ENCODE measurements around the gene BNC2.

DNA sequence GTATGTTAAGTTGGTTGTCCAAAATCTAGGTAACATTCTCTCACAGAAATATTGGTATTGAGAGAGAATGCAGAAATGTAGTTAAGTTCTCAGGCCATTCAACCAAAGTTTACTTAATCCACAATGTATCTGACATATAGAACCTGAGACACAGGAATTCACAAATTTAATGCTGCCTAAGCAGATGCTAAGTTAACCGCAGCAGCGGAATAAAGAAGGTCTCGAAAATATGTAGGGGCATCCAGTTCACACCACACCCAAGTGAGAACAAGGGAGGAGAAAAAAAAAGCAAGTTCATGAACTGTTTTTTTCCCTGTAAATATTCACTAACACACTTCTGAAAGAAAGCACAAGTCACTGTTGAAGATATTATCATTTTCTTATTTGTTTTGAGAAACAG, 194.0 kb downstream of the BNC2 start:
- TF ChIP-seq, protein P1, sequence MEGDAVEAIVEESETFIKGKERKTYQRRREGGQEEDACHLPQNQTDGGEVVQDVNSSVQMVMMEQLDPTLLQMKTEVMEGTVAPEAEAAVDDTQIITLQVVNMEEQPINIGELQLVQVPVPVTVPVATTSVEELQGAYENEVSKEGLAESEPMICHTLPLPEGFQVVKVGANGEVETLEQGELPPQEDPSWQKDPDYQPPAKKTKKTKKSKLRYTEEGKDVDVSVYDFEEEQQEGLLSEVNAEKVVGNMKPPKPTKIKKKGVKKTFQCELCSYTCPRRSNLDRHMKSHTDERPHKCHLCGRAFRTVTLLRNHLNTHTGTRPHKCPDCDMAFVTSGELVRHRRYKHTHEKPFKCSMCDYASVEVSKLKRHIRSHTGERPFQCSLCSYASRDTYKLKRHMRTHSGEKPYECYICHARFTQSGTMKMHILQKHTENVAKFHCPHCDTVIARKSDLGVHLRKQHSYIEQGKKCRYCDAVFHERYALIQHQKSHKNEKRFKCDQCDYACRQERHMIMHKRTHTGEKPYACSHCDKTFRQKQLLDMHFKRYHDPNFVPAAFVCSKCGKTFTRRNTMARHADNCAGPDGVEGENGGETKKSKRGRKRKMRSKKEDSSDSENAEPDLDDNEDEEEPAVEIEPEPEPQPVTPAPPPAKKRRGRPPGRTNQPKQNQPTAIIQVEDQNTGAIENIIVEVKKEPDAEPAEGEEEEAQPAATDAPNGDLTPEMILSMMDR (IDR thresholded peaks at IDR 0.05) = no peak
- no peak for TF ChIP-seq POLR2A (IDR thresholded peaks at IDR 0.05)

Measured in right lobe of liver (tissue), 4 donors.